ENCODE measurements around the gene DDAH2.

DDAH2 gene

DNA sequence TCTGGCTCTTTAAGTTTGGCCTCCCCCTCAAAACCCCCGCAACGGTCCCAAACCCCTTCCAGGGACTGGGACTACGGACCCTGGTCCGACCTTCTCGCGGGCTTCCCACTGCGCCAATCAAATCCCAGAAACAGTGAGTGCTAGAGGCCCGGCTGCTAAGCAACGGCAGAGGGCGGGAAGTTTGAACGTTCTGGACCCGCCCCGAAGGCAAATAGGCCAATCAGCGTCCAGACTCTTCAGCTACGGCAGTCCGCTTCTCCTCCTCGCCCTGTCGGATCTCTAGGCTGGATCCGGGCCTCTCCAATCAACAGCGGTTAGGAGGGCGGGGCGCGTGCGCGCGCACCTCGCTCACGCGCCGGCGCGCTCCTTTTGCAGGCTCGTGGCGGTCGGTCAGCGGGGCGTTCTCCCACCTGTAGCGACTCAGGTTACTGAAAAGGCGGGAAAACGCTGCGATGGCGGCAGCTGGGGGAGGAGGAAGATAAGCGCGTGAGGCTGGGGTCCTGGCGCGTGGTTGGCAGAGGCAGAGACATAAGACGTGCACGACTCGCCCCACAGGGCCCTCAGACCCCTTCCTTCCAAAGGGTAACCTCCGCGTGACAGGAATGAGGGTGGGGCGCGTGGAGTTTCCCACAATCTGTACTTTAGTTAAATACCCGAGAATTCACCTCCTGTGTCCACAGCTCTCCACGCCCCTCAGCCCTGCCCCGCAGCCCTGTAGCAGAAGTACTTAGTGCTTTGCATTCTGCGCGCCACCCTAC lies 10.7 kb upstream of the DDAH2 start, which contains the start of gene MSH5:
Gene MSH5, plus strand, starts transcription at position 367 of the 758 bp plus-strand sequence. CDS start 462 bp downstream, outside the sequence.
- Histone ChIP-seq H3K27ac (ENCODE audit: low read depth in 2 of 2, low read length in 2 of 2) (peak within 1 kb of the TSS; percentile 96 to 97), H3K9me3 (ENCODE audit: control insufficient read depth in 2 of 2, low read length in 2 of 2) (no peaks in the 10 kb centered on the region), H3K9ac (ENCODE audit: low read depth in 1 of 2, low read length in 2 of 2) (peak within 1 kb of the TSS; percentile 85 to 89), H3K4me1 (ENCODE audit: control insufficient read depth in 2 of 2, insufficient read depth in 2 of 2, low read length in 2 of 2) (peaks cover 30 to 33% of the 10 kb centered on the region in 2 donors), H3K4me3 (ENCODE audit: low read length in 2 of 2) (peak within 1 kb of the TSS; percentile 81 to 87), H3K27me3 (ENCODE audit: control insufficient read depth in 2 of 2, insufficient read depth in 2 of 2, low read length in 2 of 2) (no peaks in the 10 kb centered on the region), H3K36me3 (ENCODE audit: control insufficient read depth in 2 of 2, insufficient read depth in 2 of 2, low read length in 2 of 2) (peaks cover 0 to 18% of the 10 kb centered on the region in 2 donors)

DNA sequence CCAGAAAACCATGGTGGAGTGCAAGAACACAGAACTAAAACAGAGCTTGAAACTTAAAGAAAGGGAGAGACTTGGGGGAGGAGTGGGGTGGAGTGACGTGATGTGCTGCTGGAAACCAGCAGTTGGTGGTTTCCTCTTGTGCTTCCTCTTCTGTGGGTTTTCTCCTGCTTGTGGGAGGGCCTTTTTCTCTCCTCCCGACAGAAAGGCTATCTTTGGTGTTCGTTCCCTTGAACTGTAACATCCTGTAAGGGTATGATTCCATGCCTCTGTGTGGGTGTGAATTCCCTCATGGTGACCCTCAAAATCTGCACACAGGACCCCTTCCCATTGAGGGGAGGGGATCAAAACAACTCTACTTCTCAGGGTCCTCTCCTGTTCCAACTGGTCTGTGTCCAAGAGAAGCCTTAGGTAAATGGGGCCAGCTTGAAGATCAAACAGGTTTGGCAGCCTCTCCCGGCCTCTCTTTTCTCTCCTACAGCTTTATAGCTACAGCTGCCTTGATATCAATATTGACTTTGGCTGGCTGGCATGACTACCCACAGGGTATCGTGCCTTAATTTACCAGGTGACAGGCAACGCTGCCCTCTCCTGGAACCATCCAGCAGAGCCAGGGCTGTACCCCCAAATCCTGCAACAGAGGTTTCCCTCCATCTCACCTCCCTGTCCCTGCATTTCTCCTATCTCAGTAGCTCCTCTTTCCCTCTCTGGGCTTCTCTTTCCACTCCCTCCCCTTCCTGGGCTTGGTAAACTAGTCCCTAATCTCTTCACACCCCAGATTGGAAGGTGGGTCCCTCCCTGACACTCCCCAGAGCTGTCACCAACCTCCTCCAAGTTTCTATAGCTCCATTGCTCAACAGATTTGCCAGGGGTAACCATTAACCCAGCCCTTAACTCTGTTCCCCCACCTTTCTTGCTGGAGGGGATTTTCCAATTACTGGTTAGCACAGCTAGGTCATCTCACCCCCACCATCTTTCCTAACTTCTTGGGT lies 9.2 kb upstream of the DDAH2 start:
- no peaks in the 10 kb centered on the region for H3K27me3 ChIP-seq (ENCODE audit: control insufficient read depth in 2 of 2, insufficient read depth in 2 of 2, low read length in 2 of 2)
- H3K4me1 ChIP-seq (ENCODE audit: control insufficient read depth in 2 of 2, insufficient read depth in 2 of 2, low read length in 2 of 2), result peaks cover 44 to 46% of the 10 kb centered on the region in 2 donors
- H3K27ac ChIP-seq (ENCODE audit: low read depth in 2 of 2, low read length in 2 of 2), result peak overlapping the region; percentile 96 to 97
- peak overlapping the region; percentile 54 to 72 for H3K9ac ChIP-seq (ENCODE audit: low read depth in 1 of 2, low read length in 2 of 2)
- H3K36me3 ChIP-seq (ENCODE audit: control insufficient read depth in 2 of 2, insufficient read depth in 2 of 2, low read length in 2 of 2), result peaks cover 11 to 23% of the 10 kb centered on the region in 2 donors
- peak overlapping the region; percentile 2 to 87 for H3K4me3 ChIP-seq (ENCODE audit: low read length in 2 of 2)
- no peaks in the 10 kb centered on the region for H3K9me3 ChIP-seq (ENCODE audit: control insufficient read depth in 2 of 2, low read length in 2 of 2)

DNA sequence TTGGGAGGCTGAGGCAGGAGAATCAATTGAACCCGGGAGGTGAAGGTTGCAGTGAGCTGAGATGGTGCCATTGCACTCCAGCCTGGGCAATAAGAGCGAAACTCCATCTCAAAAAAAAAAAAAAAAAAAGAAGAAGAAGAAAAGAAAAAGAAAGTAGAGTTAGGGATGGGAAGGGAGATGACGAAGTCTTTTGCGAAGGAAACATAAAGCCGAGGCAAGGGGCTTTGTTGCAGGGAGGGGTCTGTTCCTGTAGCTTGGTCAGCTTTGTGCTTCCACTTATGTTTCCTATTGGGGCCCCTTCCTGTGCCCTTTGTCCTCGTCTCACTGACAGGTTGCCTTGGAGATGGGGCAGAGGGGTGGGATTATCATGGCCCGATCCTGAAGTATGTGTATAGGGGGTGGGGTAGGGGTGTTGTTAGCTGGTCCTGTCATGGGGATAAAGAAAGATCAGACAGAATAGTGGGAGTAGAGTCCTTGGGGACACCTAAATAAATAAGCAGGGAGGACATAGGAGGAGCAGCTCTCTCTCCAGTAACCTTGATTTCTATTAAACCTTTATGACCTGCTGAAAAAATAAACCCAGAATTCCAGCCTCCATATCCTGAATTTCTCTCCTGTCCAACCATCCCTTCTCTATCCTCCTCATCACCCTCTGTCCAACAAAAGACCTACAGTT lies 8.4 kb upstream of the DDAH2 start:
- Histone ChIP-seq H3K4me1 (ENCODE audit: control insufficient read depth in 2 of 2, insufficient read depth in 2 of 2, low read length in 2 of 2) (peaks cover 44 to 46% of the 10 kb centered on the region in 2 donors), H3K27ac (ENCODE audit: low read depth in 2 of 2, low read length in 2 of 2) (peak overlapping the region; percentile 96 to 97), H3K9ac (ENCODE audit: low read depth in 1 of 2, low read length in 2 of 2) (peak overlapping the region; percentile 54 to 72), H3K4me3 (ENCODE audit: low read length in 2 of 2) (peak overlapping the region; percentile 2 to 87), H3K9me3 (ENCODE audit: control insufficient read depth in 2 of 2, low read length in 2 of 2) (no peaks in the 10 kb centered on the region), H3K27me3 (ENCODE audit: control insufficient read depth in 2 of 2, insufficient read depth in 2 of 2, low read length in 2 of 2) (no peaks in the 10 kb centered on the region), H3K36me3 (ENCODE audit: control insufficient read depth in 2 of 2, insufficient read depth in 2 of 2, low read length in 2 of 2) (peaks cover 16 to 23% of the 10 kb centered on the region in 2 donors)

DNA sequence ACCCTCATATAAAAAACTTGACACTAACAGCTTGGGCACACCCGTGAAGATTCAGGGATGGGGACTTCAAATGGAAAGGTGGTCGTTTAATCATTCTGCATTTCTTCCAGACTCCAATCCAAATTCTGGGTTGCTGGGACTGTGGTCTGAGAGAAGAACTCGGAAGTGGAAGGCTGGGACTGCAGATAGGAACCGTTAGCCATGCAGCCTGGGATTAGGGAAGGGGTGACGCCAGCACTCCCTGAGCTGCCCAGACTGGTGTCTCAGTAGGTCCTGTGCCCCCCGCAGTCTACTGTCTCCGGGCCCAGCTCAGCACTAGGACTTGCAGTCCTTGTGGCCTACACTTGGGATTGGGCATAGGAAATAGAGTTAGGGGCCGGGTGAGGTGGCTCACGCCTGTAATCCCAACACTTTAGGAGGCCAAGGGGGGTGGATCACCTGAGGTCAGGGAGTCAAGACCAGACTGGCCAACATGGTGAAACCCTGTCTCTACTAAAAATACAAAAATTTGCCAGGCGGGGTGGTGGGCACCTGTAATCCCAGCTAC lies 7.7 kb upstream of the DDAH2 start:
- Histone ChIP-seq H3K4me1 (ENCODE audit: control insufficient read depth in 2 of 2, insufficient read depth in 2 of 2, low read length in 2 of 2) (peaks cover 44 to 46% of the 10 kb centered on the region in 2 donors), H3K27ac (ENCODE audit: low read depth in 2 of 2, low read length in 2 of 2) (peak overlapping the region; percentile 96 to 97), H3K9me3 (ENCODE audit: control insufficient read depth in 2 of 2, low read length in 2 of 2) (no peaks in the 10 kb centered on the region), H3K4me3 (ENCODE audit: low read length in 2 of 2) (peak overlapping the region; percentile 96 to 99), H3K9ac (ENCODE audit: low read depth in 1 of 2, low read length in 2 of 2) (peak overlapping the region; percentile 92 to 98), H3K27me3 (ENCODE audit: control insufficient read depth in 2 of 2, insufficient read depth in 2 of 2, low read length in 2 of 2) (no peaks in the 10 kb centered on the region), H3K36me3 (ENCODE audit: control insufficient read depth in 2 of 2, insufficient read depth in 2 of 2, low read length in 2 of 2) (peaks cover 22 to 26% of the 10 kb centered on the region in 2 donors)

DNA sequence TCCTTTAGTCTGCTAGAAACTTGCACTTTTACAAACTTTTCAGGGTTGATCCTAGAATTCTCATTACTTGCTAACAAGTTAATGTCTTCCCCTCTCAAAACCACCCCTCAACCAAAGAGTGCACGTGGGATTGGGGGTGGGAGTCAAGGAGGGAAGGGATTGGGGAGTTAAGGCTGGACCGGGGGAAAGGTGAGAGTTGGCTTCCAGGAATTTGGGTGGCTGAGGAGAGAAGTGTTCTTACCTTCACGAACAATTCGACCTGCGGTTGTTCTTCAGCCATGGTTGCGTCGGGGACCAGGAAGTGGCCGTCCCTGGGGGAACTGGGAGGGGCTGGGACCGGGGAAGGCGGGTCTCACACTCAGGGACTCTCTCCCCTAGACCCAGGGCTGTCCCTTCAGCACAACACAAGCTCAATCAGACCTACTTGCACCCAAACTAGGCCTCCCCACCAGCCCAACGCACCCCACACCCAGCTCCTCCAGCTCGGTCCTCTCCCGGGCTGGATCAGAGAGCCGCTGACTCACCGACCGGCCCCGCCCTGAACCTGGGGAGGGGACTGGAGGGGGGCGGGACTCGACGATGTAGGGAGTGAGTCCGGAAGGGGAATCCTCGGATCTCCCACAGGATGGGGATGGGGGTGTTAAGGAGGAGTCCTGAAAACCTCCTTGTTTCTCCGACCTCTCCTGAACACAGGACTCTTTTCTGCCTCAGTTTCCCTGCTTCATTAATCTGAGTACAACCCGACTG lies 7.1 kb upstream of the DDAH2 start, which contains the start of gene CLIC1:
Gene CLIC1, minus strand, starts transcription at position 510 of the 747 bp plus-strand sequence. Its CDS starts 230 bp downstream, at position 280.
- Histone ChIP-seq H3K9me3 (ENCODE audit: control insufficient read depth in 2 of 2, low read length in 2 of 2) (no peaks in the 10 kb centered on the region), H3K4me3 (ENCODE audit: low read length in 2 of 2) (peak within 1 kb of the TSS; percentile 96 to 99), H3K4me1 (ENCODE audit: control insufficient read depth in 2 of 2, insufficient read depth in 2 of 2, low read length in 2 of 2) (peaks cover 44 to 46% of the 10 kb centered on the region in 2 donors), H3K27ac (ENCODE audit: low read depth in 2 of 2, low read length in 2 of 2) (peak within 1 kb of the TSS; percentile 96 to 97), H3K9ac (ENCODE audit: low read depth in 1 of 2, low read length in 2 of 2) (peak within 1 kb of the TSS; percentile 92 to 98), H3K27me3 (ENCODE audit: control insufficient read depth in 2 of 2, insufficient read depth in 2 of 2, low read length in 2 of 2) (no peaks in the 10 kb centered on the region), H3K36me3 (ENCODE audit: control insufficient read depth in 2 of 2, insufficient read depth in 2 of 2, low read length in 2 of 2) (peaks cover 25 to 27% of the 10 kb centered on the region in 2 donors)

DNA sequence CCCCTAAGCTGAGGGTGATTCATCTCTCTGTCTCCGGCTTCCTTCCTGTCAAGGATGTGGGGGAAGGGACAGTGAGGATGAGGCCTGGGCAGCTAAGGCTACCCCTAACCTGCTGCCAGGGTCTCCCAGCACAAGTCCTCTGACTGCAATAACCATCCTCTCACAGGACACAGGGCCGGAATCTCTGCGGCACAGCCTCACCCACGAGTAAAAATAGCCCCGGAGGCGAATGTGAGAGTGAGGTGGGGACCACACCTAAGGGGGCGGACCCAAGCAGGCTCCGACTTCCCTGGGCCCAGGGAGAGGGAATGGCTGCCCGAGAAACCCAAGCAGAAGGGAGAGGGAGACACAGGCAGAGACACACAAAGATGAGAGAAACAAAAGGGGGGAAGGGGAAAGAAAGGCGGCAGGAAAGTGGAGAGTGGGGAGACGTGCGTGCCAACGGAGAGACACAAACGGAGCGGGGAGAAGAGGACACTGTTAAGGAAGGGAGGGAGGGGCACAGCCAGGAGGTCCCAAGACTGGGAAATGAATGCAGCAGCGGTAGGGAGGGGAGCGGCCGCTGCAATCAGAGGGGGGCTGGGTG lies 5.8 kb upstream of the DDAH2 start:
- Histone ChIP-seq H3K27ac (ENCODE audit: low read depth in 2 of 2, low read length in 2 of 2) (peak overlapping the region; percentile 96 to 97), H3K36me3 (ENCODE audit: control insufficient read depth in 2 of 2, insufficient read depth in 2 of 2, low read length in 2 of 2) (peaks cover 29 to 34% of the 10 kb centered on the region in 2 donors), H3K9ac (ENCODE audit: low read depth in 1 of 2, low read length in 2 of 2) (peak overlapping the region; percentile 92 to 98), H3K4me3 (ENCODE audit: low read length in 2 of 2) (peak overlapping the region; percentile 96 to 99), H3K27me3 (ENCODE audit: control insufficient read depth in 2 of 2, insufficient read depth in 2 of 2, low read length in 2 of 2) (no peaks in the 10 kb centered on the region), H3K9me3 (ENCODE audit: control insufficient read depth in 2 of 2, low read length in 2 of 2) (no peaks in the 10 kb centered on the region), H3K4me1 (ENCODE audit: control insufficient read depth in 2 of 2, insufficient read depth in 2 of 2, low read length in 2 of 2) (peaks cover 46 to 47% of the 10 kb centered on the region in 2 donors)

DNA sequence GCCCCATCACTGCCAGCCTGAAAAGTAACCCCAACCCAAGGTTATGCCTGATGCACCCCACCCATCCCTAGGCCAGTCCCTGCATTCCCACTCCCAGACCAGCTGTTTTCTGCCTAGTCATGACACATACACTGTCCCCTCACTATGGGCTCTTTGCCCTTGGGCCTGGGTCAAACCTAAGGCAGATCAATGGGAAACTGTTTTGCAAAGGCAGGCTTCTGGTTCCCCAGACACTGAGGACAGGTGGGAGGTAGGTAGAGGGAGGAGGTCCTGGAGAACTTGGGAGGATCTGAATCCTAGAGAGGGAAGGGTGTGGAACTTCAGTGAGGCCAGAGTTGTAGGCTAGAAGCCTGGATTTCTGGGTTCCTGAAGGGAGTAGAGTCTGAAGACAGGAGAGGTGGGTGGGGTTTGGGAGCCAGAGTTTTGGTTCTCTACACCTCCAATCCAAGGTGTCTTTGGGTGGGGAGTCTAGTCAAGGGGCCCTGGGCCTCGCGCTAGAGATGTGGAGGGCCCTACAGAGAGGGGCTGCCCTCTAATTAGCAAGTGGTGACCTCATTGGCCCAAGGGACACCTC lies 5.2 kb upstream of the DDAH2 start:
- H3K9me3 ChIP-seq (ENCODE audit: control insufficient read depth in 2 of 2, low read length in 2 of 2), result no peaks in the 10 kb centered on the region
- peaks cover 29 to 34% of the 10 kb centered on the region in 2 donors for H3K36me3 ChIP-seq (ENCODE audit: control insufficient read depth in 2 of 2, insufficient read depth in 2 of 2, low read length in 2 of 2)
- peak overlapping the region; percentile 96 to 99 for H3K4me3 ChIP-seq (ENCODE audit: low read length in 2 of 2)
- H3K27ac ChIP-seq (ENCODE audit: low read depth in 2 of 2, low read length in 2 of 2), result peak overlapping the region; percentile 96 to 97
- H3K9ac ChIP-seq (ENCODE audit: low read depth in 1 of 2, low read length in 2 of 2), result peak overlapping the region; percentile 92 to 98
- H3K27me3 ChIP-seq (ENCODE audit: control insufficient read depth in 2 of 2, insufficient read depth in 2 of 2, low read length in 2 of 2), result no peaks in the 10 kb centered on the region
- peaks cover 44% of the 10 kb centered on the region in 2 donors for H3K4me1 ChIP-seq (ENCODE audit: control insufficient read depth in 2 of 2, insufficient read depth in 2 of 2, low read length in 2 of 2)

DNA sequence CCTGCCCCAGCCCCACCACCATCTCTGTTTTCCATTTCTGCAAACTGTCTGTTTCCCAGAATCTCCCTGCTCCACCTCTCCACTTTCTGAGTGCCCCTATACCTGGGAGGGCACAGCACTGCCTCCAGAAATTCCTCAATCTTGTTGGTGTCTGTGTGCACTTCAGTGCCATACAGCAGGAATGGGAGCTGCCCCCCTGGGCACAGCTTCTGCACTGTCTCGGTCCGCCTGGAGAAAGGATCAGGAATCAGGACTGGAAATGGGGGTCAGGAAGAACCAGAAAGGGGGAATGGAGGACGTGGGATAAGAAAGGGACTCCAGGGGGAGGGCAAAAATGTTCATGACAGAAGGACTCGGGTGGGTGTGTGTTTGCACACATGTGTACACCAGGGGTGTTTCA lies 4.6 kb upstream of the DDAH2 start:
- Histone ChIP-seq H3K4me1 (ENCODE audit: control insufficient read depth in 2 of 2, insufficient read depth in 2 of 2, low read length in 2 of 2) (peaks cover 42 to 43% of the 10 kb centered on the region in 2 donors), H3K9me3 (ENCODE audit: control insufficient read depth in 2 of 2, low read length in 2 of 2) (no peaks in the 10 kb centered on the region)

More for the DNA sequence above, 4.6 kb upstream of the DDAH2 start:
- Histone ChIP-seq H3K27me3 (ENCODE audit: control insufficient read depth in 2 of 2, insufficient read depth in 2 of 2, low read length in 2 of 2) (no peaks in the 10 kb centered on the region), H3K36me3 (ENCODE audit: control insufficient read depth in 2 of 2, insufficient read depth in 2 of 2, low read length in 2 of 2) (peaks cover 29 to 34% of the 10 kb centered on the region in 2 donors), H3K9ac (ENCODE audit: low read depth in 1 of 2, low read length in 2 of 2) (peak overlapping the region; percentile 92 to 98), H3K4me3 (ENCODE audit: low read length in 2 of 2) (peak overlapping the region; percentile 96 to 99), H3K27ac (ENCODE audit: low read depth in 2 of 2, low read length in 2 of 2) (peak overlapping the region; percentile 96 to 97)
